Upper lobe of right lung (tissue), 1 donor: Measurements from ENCODE around the gene PPFIBP2. TPM values are rescaled to one million over a fixed set of nuclear protein-coding genes. Genes with fewer than 3 reads are reported as not detected.

ENCODE experiments used
- ATAC-seq: fragments of 200-7000 bp; cut with Tn5 transposase; one replicate; pipeline ENCODE4 v1.9.1; 2020; ENCODE audit warnings: mild to moderate bottlenecking, moderate library complexity
- DNase-seq: peaks from one replicate; pipeline ENCODE4 v3.0.0-alpha.2; 2020
- H3K27ac ChIP-seq: fragments of 200-600 bp; one replicate; pipeline ENCODE4 v1.8.0; 2022
- H3K27me3 ChIP-seq: fragments of 200-600 bp; one replicate; pipeline ENCODE4 v1.8.0; 2022; ENCODE audit warnings: mild to moderate bottlenecking
- H3K36me3 ChIP-seq: fragments of 200-600 bp; one replicate; pipeline ENCODE4 v1.8.0; 2022
- H3K4me1 ChIP-seq: fragments of 200-600 bp; one replicate; pipeline ENCODE4 v1.8.0; 2022
- H3K4me3 ChIP-seq: fragments of 200-600 bp; one replicate; pipeline ENCODE4 v1.8.0; 2022; ENCODE audit warnings: mild to moderate bottlenecking
- H3K9me3 ChIP-seq: fragments of 200-600 bp; one replicate; pipeline ENCODE4 v1.8.0; 2022
- CTCF ChIP-seq: fragments of 200-600 bp; IDR thresholded peaks from one replicate; pipeline ENCODE4 v1.8.0; 2022; ENCODE audit warnings: antibody characterized with exemption
- intact Hi-C: fragments of 100-400 bp; cut with DNase I; formaldehyde crosslinking; loops from one replicate; pipeline ENCODE4 v1.11.0; 2022
- total RNA-seq: library from RNA; stranded (reverse); fragmentation: NEBNext Ultra II Directional; extraction: Animal tissue kit (Norgen Biotek cat#: 25700); gene quantifications from one replicate; pipeline ENCODE4 v1.2.1, GENCODE V29; 2021
- donor health status: DM: no; HTN: yes; CAD: no; lungs with severe emphysema.

Gene PPFIBP2
- total RNA-seq, 1 donor from 2014 or later: 26.8 TPM

GRCh38 chr11:7593481-7593880, 79.7 kb downstream of the PPFIBP2 start:
- DNase-seq: no peak
- H3K9me3 ChIP-seq: no peaks in the 10 kb centered on the region
- H3K4me3 ChIP-seq: no peak overlapping the region
- no peaks in the 10 kb centered on the region for H3K36me3 ChIP-seq
- intact Hi-C loops: no loop called here
- H3K27me3 ChIP-seq: no peaks in the 10 kb centered on the region
- peak overlapping the region; percentile 44 for H3K27ac ChIP-seq
- peaks cover 47% of the 10 kb centered on the region for H3K4me1 ChIP-seq
- ATAC-seq: no peak
- no peak for TF ChIP-seq CTCF

GRCh38 chr11:7595016-7595866, 81.4 kb downstream of the PPFIBP2 start:
- ATAC-seq (no peak), DNase-seq (no peak)
- no peak overlapping the region for H3K27ac ChIP-seq
- H3K4me3 ChIP-seq: no peak overlapping the region
- no peaks in the 10 kb centered on the region for H3K9me3 ChIP-seq
- no peaks in the 10 kb centered on the region for H3K36me3 ChIP-seq
- H3K27me3 ChIP-seq: no peaks in the 10 kb centered on the region
- peaks cover 50% of the 10 kb centered on the region for H3K4me1 ChIP-seq
- intact Hi-C loops: no loop called here
- TF ChIP-seq CTCF: no peak

- Histone ChIP-seq H3K36me3 (no peaks in the 10 kb centered on the region), H3K4me1 (peaks cover 55% of the 10 kb centered on the region), H3K4me3 (no peak overlapping the region), H3K27me3 (no peaks in the 10 kb centered on the region), H3K9me3 (no peaks in the 10 kb centered on the region), H3K27ac (no peak overlapping the region)
- no peak for TF ChIP-seq CTCF
- intact Hi-C loops: no loop called here
- no peak for DNase-seq
- no peak for ATAC-seq
Observed at GRCh38 chr11:7595951-7596350, 82.2 kb downstream of the PPFIBP2 start.

- ATAC-seq (peak; percentile 34), DNase-seq (no peak)
- Histone ChIP-seq H3K27me3 (no peaks in the 10 kb centered on the region), H3K4me1 (peaks cover 50% of the 10 kb centered on the region), H3K4me3 (no peak overlapping the region), H3K9me3 (no peaks in the 10 kb centered on the region), H3K27ac (peak overlapping the region; percentile 70), H3K36me3 (no peaks in the 10 kb centered on the region)
- intact Hi-C loops: no loop called here
- no peak for TF ChIP-seq CTCF
Observed at GRCh38 chr11:7596975-7597391, 83.2 kb downstream of the PPFIBP2 start.

GRCh38 chr11:7597620-7598019, 83.8 kb downstream of the PPFIBP2 start:
- Histone ChIP-seq H3K9me3 (no peaks in the 10 kb centered on the region), H3K27me3 (no peaks in the 10 kb centered on the region), H3K4me1 (peaks cover 44% of the 10 kb centered on the region), H3K36me3 (no peaks in the 10 kb centered on the region), H3K4me3 (no peak overlapping the region), H3K27ac (peak overlapping the region; percentile 70)
- TF ChIP-seq CTCF: no peak
- intact Hi-C loops: no loop called here
- ATAC-seq (peak; percentile 87), DNase-seq (peak; percentile 77)
